Activated T-helper 1 cell treated with anti-CD3 and anti-CD28 coated beads, Interleukin-2, amount 50 U/mL, for 16 hours (primary cell): Measurements from ENCODE around the gene UNC79.

Experiments
- DNase-seq, 2 donors: peaks; one replicate each; pipeline ENCODE4 v3.0.0-alpha.2; 2020; ENCODE audit warnings: low read depth in 1 of 2, low spot score in 1 of 2

Gene UNC79

GRCh38 chr14:93546642-93547041 is 115.9 kb downstream of the UNC79 start:
- DNase-seq: no peak

GRCh38 chr14:93548102-93548843 is 117.5 kb downstream of the UNC79 start:
- no peak for DNase-seq

- DNase-seq: no peak
Measured at GRCh38 chr14:93549595-93549994, 118.9 kb downstream of the UNC79 start.

DNA sequence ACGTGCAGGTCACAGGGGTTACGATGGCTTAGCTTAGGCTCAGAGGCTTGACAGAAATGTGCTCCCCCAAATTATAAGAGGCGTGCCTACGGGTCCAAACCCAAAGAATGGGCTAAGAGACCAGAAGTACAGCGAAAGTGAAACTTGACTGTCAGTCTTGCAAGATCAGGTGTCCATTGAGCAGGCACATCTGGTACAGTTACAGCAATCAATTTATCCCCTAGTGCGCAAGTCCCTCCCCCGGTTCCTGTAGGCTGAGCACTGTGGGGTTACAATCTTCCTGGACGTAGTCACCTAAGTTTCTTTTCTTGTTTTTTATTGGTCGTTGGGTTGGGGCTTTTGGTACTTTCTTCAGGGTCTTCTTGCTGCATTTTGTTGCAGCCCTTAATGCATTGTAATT is 134.2 kb downstream of the UNC79 start:
- no peak for DNase-seq

DNA sequence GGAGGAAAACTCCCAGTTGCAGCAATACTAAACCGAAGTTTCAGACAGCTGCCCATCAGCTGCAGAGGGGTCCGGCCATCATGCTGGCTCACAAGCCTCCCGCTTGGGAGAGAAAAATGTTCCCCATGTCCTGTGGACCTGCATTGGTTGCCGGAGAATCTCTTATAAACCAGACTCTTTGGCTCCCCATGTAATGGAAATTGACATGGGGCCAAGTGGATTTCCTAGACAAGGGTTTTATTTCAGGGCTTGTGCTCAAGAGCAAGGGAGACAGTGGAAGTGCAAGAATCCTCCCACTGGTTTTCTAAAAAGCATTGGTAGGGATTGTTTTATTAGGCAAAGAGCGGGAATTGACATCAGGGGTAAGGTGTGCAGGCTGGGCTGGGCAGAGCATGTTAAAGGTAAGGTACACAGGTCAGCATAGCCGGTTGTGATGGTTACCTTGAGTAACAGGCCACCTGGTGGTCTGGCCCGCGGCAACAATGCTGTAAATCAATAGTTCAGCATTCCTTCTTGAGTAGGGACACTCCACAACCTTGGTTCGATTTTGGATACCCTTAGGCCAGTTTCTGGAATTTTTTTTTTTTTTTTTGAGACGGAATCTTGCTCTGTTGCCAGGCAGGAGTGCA is 135.4 kb downstream of the UNC79 start:
- DNase-seq: no peak

DNA sequence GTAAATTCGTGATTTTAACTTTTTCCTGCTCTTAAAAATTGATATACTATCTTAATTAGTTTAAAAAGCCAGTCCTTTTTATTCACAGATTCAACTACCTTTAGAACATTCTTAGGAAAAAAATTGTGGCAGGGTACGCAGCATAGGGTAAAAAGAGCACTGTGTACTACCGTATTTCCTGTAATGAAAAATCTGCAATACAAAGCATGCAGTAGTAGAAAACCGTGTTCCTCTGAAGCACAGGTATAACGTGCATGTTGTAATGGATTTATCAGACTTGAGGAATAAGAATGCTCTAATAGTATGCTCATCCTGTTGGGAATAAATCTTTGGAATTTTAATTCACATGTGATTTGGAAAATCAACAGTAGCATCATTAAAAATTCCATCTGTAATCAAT is 140.5 kb downstream of the UNC79 start:
- DNase-seq: no peak

GRCh38 chr14:93579178-93579577 is 148.4 kb downstream of the UNC79 start:
- DNase-seq: no peak

GRCh38 chr14:93582516-93582915 is 151.8 kb downstream of the UNC79 start:
- DNase-seq: no peak

DNA sequence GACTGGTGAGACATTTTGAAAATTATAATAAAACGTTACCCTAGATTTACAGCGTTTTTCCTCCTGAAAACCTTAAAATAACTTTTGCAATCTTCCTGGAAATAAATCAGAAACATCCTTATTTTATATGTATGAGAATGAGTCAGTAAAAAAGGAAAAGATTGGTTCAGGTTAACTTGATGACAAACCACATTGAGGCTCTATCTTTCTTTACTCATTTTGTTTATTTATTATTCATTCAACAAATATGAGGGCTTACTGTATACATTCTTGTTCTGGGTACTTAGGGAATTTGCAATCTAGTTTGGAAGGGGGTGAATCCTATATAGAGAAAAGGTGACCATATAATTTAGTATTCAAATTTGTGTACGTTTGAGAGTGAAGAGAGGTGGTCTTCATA is 156.6 kb downstream of the UNC79 start:
- no peak for DNase-seq

DNA sequence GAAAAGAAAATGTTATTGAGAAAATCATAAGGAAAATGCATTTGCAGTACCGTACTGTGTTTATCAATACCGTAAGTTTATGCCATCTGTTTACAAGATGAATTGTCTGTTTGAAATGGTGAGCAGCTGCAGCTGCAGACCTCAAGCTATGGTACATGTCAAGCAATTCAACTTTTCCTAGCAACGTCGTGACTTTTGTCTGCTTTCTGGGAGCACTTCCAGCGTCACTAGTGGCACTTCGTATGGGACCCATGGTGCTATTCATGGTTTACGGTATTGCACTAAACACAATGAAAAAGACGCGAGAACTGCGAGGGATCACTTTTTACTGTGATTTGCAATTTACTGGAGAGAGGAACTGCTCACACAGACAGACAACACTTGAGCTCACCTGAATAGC is 160.8 kb downstream of the UNC79 start:
- DNase-seq: no peak

GRCh38 chr14:93592786-93593185 is 162.0 kb downstream of the UNC79 start:
- no peak for DNase-seq

- no peak for DNase-seq
Measured at GRCh38 chr14:93606091-93606490, 175.4 kb downstream of the UNC79 start.

DNA sequence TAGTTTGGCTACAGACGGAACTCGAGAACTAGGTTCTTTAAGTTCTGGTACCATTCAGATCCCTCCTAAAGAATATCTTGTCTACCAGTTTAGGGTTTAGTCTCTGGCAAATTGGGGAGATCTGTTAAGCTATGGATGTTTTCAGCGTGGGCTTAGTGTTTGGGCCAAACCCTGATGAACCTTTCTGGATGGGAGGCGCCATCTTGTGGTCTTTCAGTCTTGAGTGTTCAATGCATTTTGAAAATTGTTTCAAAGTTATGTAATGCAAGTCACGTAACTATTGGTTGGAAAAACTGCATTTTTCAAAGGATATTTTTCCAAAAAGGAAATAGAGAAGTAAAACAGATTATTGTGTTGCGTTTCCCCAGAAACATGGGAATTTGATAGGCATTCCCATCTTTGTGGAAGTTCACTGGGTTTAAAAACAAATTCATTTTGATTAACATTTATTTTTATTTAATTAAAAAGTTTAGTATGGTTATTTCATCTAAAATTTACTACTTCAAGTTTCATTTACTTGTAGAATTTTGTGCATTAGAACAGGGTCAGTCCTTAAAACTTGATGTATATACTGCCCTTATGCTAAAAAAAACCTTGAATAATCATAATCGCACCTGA is 188.5 kb downstream of the UNC79 start:
- no peak for DNase-seq

- no peak for DNase-seq
Measured at GRCh38 chr14:93628048-93628447, 197.3 kb downstream of the UNC79 start.

DNA sequence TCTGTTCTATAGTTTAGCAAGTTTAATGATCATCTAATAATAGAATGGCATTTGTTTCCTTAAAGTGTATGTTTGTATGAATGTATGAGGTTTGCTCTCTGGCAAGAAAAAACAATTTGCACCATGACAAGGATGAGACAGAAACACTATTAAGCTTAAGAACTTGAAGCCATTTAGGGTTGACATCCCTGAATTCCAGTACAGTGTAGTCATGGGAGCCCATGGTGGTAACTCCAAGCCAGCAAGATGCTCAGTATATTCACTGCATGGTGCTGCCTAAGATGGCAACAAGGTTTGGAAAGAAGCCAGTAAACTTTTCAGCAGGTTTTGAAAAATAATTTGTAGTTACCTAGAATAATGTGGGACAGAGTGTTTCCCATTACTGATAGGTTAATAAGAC is 198.9 kb downstream of the UNC79 start:
- DNase-seq: no peak

- no peak for DNase-seq
Measured at GRCh38 chr14:93638790-93639189, 208.1 kb downstream of the UNC79 start.

DNA sequence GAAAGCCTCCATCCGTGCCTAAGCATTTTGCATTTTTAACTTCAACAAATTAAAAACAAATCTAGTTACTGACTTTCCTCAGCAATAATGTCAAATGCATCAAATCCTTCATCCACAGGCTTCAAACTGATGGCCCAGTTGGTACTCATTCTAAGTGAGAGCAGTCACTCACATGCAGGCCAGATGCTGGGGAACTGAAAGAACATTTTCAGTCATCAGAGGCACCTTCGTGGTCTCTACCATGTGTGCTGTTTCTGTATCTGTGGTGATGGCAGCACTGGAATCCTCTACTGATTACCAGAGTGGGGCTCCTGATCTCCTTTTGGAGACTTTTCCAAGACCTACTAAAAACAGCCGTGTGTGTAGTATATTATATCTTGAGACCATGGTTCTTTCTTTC is 212.4 kb downstream of the UNC79 start:
- DNase-seq: no peak

- no peak for DNase-seq
Measured at GRCh38 chr14:93643676-93644075, 212.9 kb downstream of the UNC79 start.

DNA sequence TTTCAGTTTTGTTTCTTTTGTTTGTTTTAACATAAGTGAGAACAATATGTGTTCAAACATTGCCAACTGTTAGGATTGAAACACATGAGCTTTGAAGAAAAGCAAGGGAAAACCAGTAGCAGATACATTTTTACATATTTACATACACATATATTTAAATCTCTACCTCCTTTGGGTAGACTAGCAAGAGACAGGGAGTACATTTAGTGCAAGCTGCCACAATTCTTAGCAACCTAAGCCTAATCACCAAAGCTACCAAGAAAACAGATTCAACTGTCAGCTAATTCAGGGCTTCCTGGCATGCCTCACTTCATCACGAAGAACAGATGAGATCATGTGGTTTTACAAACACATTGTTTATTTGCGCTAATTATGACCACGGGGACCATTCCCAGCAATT is 214.5 kb downstream of the UNC79 start:
- no peak for DNase-seq

DNA sequence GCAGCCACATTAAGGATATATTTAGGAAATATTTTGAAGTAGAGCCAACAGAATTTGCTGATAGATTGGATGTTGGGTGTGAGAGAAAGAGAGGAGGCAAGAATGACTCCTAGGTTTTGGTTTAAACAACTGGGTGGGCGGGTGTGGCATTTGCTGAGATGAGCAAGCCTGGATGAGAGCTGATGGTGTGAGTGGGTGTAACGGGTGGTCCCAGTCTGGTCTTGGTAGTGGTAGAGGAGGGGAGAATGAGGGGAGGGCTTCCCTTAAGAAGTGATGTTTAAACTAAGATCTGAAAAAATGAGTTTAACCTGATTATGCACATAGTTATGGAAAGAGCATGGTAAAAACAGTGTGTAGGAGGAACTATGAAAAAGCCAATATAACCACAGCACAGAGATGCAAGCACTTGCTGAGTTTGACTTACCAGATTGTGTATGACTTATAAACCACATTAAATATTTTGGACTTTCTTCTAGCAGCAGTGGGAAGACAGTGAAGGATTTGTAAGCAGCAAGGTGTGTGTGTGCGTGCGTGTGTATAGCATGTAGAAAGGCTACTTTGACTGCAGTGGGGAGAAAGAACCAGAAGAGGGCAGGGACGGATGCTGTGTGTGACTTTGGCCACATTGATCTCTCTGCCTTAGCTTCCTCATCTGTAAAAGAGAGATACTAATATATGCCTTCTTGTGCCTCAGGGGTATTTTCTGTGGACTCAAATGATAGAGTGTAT is 217.9 kb downstream of the UNC79 start:
- no peak for DNase-seq

DNA sequence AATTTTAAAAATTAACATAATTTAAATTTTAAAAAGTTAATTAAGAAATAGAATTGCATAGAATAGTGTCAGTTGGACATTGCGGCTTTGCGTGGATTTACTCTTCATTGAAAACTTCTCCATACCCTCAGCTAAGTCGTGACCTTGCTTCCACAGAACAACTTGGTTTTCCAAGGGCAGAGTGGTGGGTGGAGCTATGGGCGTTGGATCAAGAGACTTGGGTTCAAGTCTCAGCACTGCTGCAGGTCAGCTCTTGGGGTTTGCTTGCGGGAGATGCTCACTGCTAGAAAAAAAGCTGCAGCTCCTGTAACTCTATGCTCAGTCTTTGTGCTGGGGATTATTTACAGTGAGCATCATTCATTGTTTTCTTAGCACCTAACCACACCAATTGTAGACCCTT is 223.9 kb downstream of the UNC79 start:
- DNase-seq: no peak
